Stimulated activated CD8-positive, alpha-beta memory T cell treated with anti-CD3 and anti-CD28 coated beads, Interleukin-12 subunit alpha, Interleukin-12 subunit beta, amount 100 ng/mL, for 1 hour (primary cell): ENCODE results near the gene ZNF778.
"Not testable (repeated sequence)": the region's sequence is repeated elsewhere in the genome, so short reads cannot be mapped to it uniquely, and the experiment has no call there.

Experiments used
- DNase-seq: peaks from one replicate; pipeline ENCODE4 v3.0.0-alpha.2; 2020; ENCODE audit warnings: low read depth

ZNF778 gene

DNA sequence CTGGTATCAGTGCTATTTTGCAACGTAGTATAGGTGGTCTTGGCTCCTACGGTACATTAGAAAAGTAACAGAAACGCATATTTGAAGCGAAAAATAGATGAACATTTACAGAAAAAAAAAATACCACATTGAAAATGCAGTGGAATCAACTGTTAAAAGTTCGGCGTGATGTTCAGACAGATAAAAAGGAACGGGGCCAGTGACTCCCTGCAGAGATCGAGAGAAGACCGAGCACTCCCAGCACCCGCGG is 440 bp upstream of the ZNF778 start:
- no peak for DNase-seq

DNA sequence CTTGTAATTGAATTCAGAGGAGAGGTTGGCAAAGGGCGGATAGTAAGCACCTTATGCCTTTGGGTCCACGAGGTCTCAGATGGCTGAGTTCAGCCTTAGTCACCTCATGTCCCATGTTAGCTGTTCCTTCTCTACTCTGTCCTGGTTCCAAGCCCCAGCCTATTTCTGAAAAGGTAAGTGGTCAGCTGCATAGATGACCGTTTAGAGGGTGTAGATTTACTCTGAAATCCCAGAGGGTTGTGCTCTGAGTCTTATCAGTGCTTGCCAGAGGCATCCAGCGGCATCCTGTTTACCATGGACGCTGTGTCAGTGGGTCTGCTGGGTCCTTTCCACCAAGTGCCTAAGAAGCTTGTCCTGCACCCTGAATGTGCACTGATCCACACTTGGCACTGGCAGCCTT is 1.9 kb downstream of the ZNF778 start:
- DNase-seq = no peak

DNA sequence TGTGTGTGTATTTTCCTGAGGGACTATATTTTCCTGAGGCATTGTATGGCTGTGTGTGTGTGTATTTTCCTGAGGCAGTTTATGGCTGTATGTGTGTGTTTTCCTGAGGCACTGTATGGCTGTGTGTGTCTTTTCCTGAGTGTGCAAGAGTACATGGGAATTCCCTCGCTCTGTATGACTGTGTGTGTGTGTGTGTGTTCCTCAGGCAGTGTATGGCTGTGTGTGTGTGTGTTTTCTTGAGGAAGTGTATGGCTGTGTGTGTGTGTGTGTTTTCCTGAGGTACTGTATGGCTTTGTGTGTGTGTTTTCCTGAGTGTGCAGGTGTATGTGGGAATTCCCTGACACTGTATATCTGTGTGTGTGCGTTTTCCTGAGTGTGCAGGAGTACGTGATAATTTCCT is 4.1 kb downstream of the ZNF778 start:
- DNase-seq = no peak

DNA sequence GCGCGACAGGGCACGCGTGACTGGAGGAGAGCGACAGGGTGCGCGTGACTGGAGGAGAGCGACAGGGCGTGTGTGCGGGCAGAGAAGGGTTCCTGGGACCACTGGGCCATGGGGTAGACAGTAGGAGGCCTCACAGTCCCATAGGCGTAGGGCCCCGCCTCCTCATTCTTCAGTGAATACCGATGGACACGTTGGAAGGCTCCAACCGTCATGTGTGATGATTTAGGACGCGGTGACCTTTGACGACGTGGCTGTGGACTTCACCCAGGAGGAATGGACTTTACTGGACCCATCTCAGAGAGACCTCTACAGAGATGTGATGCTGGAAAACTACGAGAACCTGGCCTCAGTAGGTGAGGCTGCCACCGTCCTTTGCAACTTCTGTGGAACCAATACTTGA is 5.4 kb downstream of the ZNF778 start:
- DNase-seq = no peak

DNA sequence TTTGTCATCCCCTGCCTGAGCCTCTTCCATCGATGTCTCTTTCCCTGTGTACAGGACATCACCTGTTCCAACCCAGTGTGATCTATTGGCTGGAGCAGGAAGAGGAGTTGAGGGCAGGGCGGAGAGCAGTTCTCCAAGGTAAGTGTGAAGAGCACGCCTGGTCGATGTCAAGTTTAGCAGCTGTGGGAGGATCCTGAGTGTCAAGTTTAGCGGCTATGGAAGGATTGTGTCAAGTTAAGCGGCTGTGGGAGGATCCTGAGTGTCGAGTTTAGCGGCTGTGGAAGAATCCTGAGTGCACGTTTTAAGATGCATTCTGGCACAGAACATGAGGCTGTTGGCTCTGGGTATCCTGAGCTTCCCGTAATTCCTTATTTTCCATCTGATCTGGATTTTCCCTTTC is 7.2 kb downstream of the ZNF778 start:
- DNase-seq = no peak

DNA sequence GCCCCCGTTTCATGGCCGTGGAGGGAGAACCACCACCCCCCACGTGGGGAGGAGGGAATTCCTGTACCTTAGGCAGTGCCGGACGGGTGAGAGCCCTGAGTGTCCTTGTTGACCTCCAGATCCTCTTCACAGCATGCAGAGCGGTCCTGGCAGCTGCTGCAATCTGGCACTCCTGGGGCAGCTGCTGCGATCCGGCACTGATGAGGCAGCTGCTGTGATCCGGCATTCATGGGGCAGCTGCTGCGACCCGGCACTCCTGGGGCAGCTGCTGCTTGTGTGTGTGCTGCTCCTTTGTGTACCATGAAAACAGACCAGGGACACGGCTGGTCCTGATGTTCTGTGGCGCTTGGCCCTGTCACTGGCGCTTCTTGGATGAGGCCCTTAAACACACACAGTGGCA is 12.8 kb downstream of the ZNF778 start:
- DNase-seq = no peak

DNA sequence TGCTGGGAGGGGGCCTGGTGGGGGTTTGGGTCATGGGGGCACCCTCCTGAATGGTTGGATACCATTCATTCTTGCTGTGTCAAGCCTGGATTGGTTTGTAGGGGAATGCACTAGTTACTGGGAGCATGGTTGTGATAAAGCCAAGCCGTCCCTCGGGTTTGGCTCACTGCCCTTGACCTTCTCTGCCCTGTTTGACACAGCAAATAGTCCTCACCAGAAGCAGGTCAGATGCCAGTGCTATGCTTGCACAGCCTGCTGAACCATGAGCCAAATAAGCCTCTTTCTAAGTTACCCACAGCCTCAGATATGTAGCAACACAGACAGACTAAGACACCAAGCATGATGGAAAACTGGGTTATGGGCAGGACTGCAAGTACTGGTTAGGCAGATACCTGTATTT is 14.6 kb downstream of the ZNF778 start:
- DNase-seq = no peak

DNA sequence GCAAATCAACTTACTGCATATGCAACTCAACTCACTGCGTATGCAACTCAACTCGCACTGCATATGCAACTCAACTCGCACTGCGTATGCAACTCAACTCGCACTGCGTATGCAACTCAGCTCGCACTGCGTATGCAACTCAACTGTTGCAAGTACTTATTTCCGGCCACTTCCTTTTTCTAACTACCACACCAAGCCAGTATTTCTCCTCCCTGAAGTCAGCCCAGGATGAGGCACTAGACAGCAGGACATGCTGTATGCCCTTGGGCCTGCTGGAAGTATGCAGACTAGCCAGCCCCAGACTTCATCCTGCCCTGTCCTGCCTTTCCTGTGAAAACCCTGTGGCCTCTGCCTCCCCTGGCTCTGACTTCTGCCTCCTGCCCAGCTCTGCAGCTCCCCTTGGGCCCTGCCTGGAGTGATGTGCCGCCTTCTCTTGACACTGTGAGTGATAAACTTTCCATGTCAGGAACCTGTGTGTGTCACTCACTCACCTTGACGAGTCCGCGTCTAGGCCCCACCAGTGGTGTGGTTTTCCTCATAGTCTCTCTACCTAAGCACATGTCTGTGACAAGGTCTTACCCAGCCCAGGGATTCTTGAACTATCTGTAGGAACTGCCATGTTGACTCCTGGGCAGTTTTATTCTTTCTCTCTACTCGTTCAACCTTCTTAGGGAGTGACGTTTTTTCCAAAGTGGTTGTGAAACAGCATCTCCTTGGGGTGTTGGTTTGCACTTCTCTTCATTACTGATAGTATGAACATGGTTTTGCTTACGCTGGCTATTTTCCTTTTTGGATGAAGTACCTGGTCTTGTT is 16.4 kb downstream of the ZNF778 start:
- DNase-seq = no peak

DNA sequence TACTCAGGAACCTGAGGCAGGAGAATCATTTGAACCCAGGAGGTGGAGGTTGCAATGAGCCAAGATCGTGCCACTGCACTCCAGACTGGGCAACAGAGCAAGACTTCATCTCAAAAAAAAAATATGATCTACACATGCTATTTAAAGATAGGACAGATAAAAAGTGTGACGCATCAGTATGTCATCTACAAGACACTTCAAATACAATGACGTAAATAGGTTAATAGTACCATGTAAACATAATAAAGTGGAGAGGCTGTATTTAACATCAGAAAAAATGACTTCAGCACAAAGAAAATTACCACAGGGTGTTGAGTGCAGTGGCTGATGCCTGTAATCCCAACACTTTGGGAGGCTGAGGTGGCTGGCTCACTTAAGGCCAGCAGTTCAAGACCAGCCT is 20.2 kb downstream of the ZNF778 start:
- DNase-seq = no peak

DNA sequence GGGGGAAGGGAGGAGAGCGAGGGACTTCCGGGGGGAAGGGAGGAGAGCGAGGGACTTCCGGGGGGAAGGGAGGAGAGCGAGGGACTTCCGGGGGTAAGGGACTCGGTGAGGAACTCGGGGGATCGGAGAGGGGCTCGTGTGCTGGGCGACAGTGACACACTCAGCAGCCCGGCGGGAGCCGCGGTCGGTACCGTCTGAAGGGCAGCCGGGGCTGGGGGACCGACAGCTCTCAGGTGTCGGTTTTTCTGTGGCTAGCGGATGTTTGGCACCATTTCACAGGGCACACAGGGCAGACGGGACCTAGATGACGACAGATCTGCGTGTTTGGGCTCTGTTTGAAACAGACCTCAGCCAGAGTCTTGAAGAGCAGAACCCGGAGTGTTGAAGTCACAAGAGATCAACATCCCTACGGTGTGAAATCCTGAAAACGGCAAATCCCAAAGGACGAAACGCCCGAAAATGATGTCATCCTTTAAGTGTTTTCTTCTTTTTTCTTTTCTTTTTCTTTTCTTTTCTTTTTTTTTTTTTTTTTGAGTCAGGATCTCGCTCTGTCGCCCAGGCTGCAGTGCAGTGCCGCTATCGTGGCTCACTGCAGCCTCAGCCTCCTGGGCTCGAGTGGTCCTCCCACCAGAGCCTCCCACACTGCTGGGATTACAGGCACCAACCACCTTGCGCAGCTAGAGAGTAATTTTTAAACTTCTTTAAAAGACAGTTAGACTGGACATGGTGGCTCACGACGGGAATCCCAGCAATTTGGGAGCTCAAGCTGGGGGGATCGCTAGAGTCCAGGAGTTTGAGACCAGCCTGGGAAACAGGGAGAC is 23.9 kb downstream of the ZNF778 start:
- peak; percentile 61 for DNase-seq

DNA sequence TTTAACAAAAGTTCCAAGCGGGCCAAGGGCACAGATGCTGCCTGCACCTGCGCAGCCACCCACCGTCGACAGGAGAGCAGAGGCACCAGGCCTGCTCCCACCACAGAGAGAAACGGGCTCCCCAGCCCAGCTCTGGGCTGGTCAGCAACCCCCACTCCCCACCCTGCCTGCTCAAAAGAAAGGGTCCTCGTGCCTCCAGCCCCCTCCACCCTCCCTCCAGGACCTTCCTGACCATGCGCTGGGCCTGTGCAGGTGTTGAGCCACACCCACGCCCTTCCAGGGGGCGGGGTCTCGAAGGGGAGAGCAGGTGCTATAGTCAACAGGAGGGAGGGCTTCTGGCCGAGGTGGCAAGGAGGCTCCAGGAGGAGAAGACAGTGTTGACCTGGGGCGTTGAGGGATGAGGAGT is 25.3 kb downstream of the ZNF778 start:
- no peak for DNase-seq

DNA sequence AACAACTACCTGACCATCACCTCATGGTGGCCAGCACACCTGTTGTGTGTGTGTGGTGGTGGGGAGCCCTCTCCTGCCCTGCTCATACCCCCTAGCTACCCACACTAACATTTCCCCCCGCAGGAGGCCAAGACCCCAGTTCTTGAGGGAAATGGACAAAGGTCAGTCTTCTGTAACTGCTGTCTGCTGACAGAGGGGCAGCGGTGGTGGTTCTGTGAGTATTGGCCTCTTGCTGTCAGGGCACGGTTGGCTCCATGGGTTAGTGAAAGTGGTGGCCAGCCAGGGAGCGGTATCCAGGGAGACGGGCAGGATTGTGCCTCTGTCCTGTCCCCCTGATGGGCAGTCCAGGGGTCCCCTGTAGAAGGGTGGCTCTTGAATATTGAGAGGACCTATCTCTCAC is 26.2 kb downstream of the ZNF778 start:
- DNase-seq = no peak

DNA sequence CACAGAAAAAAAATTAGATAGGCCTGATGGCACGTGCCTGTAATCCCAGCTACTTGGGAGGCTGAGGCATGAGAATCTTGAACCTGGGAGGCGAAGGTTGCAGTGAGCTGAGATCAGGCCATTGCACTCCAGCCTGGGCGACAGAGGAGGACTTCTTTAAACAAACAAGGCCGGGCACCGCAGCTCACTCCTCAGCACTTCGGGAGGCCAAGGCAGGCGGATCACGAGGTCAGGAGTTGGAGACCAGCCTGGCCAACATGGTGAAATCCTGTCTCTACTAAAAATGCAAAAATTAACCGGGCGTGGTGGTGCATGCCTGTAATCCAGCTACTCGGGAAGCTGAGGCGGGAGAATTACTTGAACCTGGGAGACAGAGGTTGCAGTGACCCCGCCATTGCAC is 26.8 kb downstream of the ZNF778 start:
- DNase-seq = not testable (repeated sequence)

DNA sequence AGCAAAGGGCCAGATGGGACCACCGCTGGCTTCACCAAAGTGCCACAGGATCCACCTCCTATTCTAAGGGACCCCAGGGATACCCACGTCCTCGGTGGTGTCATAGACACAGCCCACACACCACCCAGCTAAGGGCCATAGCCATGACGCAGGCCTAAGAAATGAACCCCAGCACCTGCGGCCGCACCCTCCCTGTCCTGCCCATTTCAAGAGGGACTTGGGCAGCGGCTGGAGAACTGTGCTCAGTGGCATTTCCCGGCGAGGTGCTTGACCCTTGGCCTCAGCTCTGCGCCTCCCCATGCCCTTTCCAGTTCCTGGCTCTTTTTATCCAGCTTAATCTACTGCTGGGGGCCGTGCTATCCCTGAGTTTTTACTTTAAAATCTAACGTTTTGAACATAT is 27.3 kb downstream of the ZNF778 start:
- no peak for DNase-seq

DNA sequence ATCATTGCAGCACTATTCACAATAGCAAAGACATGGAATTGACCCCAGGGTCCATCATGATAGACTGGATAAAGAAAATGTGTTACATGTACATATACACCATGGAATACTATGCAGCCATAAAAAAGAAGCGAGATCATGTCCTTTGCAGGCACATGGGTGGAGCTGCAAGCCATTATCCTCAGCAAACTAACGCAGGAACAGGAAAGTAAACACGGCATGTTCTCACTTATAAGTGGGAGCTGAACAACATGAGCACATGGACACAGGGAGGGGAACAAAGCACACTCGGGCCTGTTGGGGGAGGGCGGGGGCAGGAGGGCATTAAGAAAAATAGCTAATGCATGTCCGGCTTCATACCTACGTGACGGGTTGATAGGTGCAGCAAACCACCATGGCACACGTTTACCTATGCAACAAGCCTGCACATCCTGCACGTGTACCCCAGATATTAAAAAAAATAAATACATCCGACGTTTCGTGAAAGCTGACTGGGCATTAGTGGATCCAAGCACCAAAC is 28.9 kb downstream of the ZNF778 start:
- no peak for DNase-seq

DNA sequence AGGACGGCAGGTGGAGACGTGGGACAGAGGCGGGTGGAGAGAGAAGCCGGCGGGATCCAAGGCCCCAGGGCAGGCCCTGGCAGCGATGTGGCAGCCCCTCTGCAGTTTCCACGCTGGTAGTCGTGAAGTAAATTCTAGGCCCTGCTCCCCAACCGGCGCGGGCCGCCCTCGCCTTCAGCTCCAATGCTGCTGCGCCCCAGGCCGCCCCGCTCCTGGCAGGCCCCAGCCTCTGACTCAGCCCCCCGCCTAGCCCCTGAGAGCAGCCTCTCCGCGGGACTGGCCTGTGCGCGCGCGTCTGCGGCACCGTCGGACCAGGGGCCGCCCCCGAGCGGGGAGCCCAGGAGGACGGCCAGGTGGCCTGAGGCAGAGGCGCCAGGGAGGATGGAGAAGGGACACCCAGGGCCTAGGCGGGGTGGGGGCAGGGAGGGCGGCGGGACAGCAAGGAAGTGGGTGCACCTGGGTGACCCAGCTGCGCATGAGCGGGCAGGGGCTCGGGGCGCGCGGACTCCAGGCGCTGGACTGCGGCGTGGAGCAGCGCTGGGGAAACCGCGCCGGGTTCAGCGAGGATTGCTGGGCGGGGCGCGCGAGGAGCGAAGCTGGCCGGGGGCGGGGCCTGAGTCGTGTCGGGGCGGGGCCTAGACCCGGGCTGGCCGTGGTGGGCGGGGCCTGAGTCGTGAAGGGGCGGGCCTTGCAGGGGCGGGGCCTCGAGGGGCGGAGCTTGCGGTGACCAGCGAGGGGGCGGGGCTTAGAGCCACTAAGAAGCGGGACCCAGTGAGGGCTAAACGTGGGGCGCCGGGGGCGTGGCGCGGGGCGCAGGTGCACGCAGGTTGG is 29.6 kb downstream of the ZNF778 start:
- peak; percentile 95 for DNase-seq

DNA sequence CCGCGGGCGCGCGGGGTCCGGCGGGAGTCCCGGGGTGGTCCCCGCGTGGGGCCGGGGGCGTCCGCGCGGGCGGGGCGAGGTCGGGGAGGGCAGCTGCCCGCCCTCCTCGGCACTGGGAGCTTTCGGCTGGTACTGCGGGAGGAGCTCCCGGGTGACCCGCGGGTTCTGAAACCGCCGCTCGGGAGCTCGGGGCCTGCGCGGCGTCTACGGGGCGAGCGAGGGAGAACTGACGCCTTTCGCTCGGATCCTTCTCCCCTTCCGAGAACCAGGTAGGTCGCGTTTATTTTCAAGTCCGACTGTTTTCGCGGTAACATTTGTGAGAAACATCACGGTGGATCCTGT is 30.2 kb downstream of the ZNF778 start:
- DNase-seq = not testable (repeated sequence)

DNA sequence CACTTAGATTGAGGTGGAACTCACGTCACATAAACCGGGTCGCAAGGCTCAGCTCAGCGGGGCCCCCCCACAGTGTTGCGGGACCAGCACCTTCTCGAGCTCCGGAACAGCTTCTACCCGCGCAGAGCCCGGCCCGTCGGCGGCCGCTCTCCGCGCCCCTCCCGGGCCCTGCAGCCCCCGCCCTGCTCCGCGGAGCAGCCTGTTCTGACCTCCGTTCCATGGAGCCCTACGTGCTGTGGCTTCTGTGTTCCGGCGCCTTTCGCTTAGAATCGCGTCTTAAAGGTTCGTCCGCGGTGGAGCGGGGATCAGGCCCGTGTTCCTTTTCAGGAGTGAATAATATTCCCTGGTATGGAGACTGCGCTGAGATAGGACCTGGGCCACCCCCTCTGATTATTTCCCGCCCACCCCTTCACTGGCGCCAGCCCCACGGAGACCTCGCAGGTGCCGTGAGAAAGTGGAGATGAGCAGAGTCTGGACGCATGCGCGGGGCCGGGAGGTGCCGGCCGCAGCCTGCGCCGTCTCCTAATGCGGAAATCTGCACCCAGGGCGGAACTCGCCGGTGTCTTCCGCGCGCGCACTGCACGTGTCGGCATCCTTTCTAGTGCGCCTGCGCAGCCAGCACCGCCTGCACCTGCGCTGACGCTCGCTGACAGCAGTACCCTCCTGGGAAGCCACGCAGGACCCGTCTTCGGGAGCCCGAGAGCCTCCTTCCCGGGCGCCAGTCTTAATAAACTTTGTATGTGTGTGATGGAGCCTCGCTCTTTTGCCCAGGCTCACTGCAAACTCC is 30.9 kb downstream of the ZNF778 start:
- no peak for DNase-seq

DNA sequence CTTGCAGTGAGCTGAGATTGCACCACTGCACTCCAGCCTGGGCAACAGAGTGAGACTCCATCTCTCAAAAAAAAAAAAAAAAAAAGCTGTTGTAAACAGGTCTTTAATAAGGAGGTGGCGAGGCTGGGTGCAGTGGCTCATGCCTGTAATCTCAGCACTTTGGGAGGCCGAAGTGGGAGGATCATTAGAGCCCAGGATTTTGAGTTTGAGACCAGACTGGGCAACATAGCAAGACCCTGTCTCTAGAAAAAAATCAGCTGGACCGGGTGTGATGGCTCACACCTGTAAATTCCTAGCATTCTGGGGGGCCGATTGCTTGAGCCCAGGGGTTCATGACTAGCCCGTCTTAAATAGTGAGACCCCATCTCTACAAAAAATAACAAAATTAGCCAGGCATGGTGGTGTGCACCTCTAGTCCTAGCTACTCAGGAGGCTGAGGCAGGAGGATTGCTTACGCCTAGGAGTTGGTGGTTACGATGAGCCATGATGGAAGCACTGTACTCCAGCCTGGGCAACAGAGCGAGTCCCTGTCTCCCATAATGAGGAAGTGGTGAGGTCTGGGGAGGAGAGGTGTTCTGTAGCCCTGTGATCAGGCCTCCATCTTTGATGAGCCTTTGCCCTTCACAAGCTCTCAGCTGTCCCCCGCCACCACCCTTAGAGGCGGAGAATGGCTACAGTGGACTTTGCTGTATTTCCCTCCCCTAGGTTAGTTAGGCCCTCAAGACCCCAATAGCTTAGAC is 36.2 kb downstream of the ZNF778 start:
- no peak for DNase-seq

DNA sequence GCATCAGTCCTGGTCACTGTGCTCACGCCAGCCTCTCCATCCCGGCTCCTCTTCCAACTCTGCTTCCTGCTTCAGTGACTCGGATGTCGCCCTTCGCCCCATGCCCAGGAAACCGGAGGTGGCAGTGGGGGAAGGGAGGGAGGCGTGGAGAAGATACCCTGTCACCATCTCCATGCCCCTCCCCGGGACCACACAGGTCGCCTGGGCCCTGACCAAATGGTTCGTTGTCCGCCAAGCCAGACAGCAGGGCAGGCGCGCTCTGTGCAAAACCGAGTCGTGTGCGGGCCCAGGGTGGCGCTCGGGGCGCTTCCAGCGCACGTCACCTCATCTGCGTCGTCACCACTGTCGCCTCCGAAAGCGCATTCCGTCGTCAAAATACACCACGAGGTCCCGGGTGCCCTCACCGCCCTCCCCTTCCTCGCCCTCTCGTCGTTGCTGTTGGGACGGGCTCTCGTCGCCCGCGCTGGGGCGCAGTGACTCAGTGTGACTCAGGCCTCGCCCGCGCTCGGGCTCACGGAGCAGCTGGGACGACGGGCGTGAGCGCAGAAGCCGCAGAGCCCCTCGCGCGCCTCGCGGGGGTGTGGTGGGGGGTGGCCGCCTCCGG is 39.2 kb downstream of the ZNF778 start:
- peak; percentile 64 for DNase-seq

DNA sequence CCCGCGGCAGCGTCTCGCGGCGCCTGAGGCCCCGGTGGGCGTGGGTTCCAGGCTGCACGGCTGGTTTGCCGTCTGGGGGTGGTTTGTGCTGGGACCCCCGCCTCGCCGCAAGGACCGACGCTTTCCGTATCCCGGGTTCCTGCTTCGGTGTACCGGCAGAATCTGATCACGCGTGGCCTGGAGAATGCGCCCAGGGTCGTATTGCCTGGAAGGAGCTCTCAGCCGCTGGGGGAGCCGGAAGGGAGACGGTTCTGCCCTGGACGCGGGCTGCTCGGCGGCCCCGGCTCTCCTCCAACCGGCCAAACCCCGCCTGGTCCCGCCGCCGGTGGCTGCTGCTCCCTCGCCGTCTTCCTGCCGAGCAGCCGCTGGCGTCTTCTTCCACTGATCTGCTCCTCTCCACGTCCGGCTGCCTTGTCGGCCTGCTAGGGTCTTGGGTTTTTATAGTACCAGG is 39.8 kb downstream of the ZNF778 start:
- no peak for DNase-seq
